Neuronal stem cell (in vitro differentiated cells): ENCODE results near the gene TMEM51.

Source experiments
- DNase-seq: peaks from one replicate; pipeline ENCODE4 v3.0.0-alpha.2; 2013; ENCODE audit warnings: low spot score
- H2AFZ ChIP-seq: one replicate; pipeline ENCODE4 v1.6.1; 2013; ENCODE audit warnings: mild to moderate bottlenecking, low read length, inconsistent platforms
- H2AK5ac ChIP-seq: 2 replicates; pipeline ENCODE4 v1.6.1; 2013; ENCODE audit warnings: low read depth, mild to moderate bottlenecking, inconsistent platforms, low read length, moderate library complexity, mixed read lengths
- H2BK120ac ChIP-seq: 2 replicates; pipeline ENCODE4 v1.6.1; 2013; ENCODE audit warnings: low read depth, mild to moderate bottlenecking, inconsistent platforms, low read length, moderate library complexity, mixed read lengths
- H2BK12ac ChIP-seq: one replicate; pipeline ENCODE4 v1.6.1; 2013; ENCODE audit warnings: low read length, inconsistent platforms
- H2BK15ac ChIP-seq: 2 replicates; pipeline ENCODE4 v1.6.1; 2013; ENCODE audit warnings: mild to moderate bottlenecking, low read length, inconsistent platforms, mixed read lengths
- H2BK5ac ChIP-seq: one replicate; pipeline ENCODE4 v1.6.1; 2013; ENCODE audit warnings: inconsistent platforms, mild to moderate bottlenecking, low read length, moderate library complexity
- H3K14ac ChIP-seq: one replicate; pipeline ENCODE4 v1.6.1; 2013; ENCODE audit warnings: low read length, inconsistent platforms
- H3K18ac ChIP-seq: 2 replicates; pipeline ENCODE4 v1.6.1; 2013; ENCODE audit warnings: low read length, inconsistent platforms
- H3K23ac ChIP-seq: 2 replicates; pipeline ENCODE4 v1.6.1; 2013; ENCODE audit warnings: low read depth, mild to moderate bottlenecking, mixed read lengths, low read length, inconsistent platforms; ENCODE audit not compliant: poor library complexity
- H3K27ac ChIP-seq: replicated peaks from 3 replicates; pipeline ENCODE4 v1.5.1; 2013; ENCODE audit warnings: low read length, inconsistent platforms
- H3K27me3 ChIP-seq, 3 experiments: 2 replicates each; pipeline ENCODE4 v1.6.1; 2013; ENCODE audit warnings: low read length in 3 of 3, mild to moderate bottlenecking in 2 of 3, inconsistent platforms in 1 of 3, low read depth in 1 of 3, mixed read lengths in 1 of 3, moderate library complexity in 1 of 3; ENCODE audit not compliant: control insufficient read depth in 3 of 3, insufficient read depth in 3 of 3
- H3K36me3 ChIP-seq, 2 donors: replicated peaks in 1 of 2; 2 replicates each; pipeline ENCODE4 v1.6.1; 2013; ENCODE audit warnings: low read length in 2 of 2; ENCODE audit not compliant: control insufficient read depth in 2 of 2, insufficient read depth in 2 of 2
- H3K4ac ChIP-seq: 2 replicates; pipeline ENCODE4 v1.6.1; 2013; ENCODE audit warnings: inconsistent platforms, mild to moderate bottlenecking, low read length, moderate library complexity
- H3K4me1 ChIP-seq, 2 donors: 1 replicate in 1 of 2; 2 replicates in 1 of 2; pipeline ENCODE4 v1.6.1; 2013; ENCODE audit warnings: low read length in 2 of 2, low read depth in 1 of 2; ENCODE audit not compliant: control insufficient read depth in 2 of 2, insufficient read depth in 1 of 2
- H3K4me2 ChIP-seq: one replicate; pipeline ENCODE4 v1.6.1; 2013; ENCODE audit warnings: mild to moderate bottlenecking, low read length, inconsistent platforms; ENCODE audit not compliant: insufficient read depth, poor library complexity, severe bottlenecking
- H3K4me3 ChIP-seq, 2 donors: 2 replicates each; pipeline ENCODE4 v1.5.1; 2013; ENCODE audit warnings: low read length in 2 of 2, mild to moderate bottlenecking in 2 of 2, inconsistent platforms in 1 of 2, moderate library complexity in 1 of 2
- H3K79me1 ChIP-seq: one replicate; pipeline ENCODE4 v1.6.1; 2013; ENCODE audit warnings: low read depth, mild to moderate bottlenecking, inconsistent platforms, low read length, moderate library complexity
- H3K9ac ChIP-seq: one replicate; pipeline ENCODE4 v1.6.1; 2013; ENCODE audit warnings: mild to moderate bottlenecking, low read depth, low read length, inconsistent platforms; ENCODE audit not compliant: poor library complexity
- H3K9me3 ChIP-seq, 2 donors: replicated peaks in 1 of 2; 2 replicates each; pipeline versions ENCODE3 to v1.6.1; 2013; ENCODE audit warnings: low read length in 2 of 2, mild to moderate bottlenecking in 2 of 2, inconsistent platforms in 1 of 2, low read depth in 1 of 2, mixed read lengths in 1 of 2, moderate library complexity in 1 of 2; ENCODE audit not compliant: control insufficient read depth in 2 of 2, insufficient read depth in 1 of 2
- H4K8ac ChIP-seq: one replicate; pipeline ENCODE4 v1.6.1; 2013; ENCODE audit warnings: low read depth, mild to moderate bottlenecking, inconsistent platforms, low read length, moderate library complexity
- H4K91ac ChIP-seq: one replicate; pipeline ENCODE4 v1.6.1; 2013; ENCODE audit warnings: low read length, low read depth, mild to moderate bottlenecking, inconsistent platforms; ENCODE audit not compliant: poor library complexity
- WGBS, 2 donors: extraction: QIAGEN DNeasy Blood & Tissue Kit; methylation state at CpG; one replicate each; pipeline ENCODE4 v1.1.7; 2013; ENCODE audit warnings: missing lambda C conversion rate in 2 of 2, mixed read lengths in 1 of 2; ENCODE audit not compliant: insufficient read length in 2 of 2, insufficient replicate concordance in 1 of 2; ENCODE audit errors: extremely low coverage in 2 of 2; 5-methylcytosine and 5-hydroxymethylcytosine counted together

Gene TMEM51

DNA sequence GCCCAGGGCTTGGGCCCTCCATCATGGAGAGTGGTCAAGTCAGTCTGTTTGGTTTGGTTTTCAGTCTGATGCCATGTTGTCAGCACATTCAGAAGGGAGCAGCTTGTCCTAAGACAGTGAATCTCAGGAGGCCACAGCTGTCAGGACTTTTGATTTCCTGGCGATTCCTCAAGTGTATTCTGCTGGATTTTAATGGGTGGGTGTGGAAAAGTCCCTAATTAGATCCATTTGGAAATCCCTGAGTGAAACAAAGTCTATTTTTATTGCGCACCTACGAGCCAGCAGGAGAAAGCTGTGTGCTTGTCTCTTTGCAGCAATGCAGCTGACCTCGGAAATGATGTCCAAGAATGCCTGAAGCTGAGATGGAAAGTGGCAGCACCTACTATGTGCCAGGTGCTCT lies 71.9 kb downstream of the TMEM51 start:
- no peak overlapping the region for H3K4me2 ChIP-seq
- H3K23ac ChIP-seq: no peak overlapping the region
- no CpG with 5 or more reads among the region's 4 CpGs for WGBS, 2 donors
- H2BK120ac ChIP-seq: no peak overlapping the region
- H3K27me3 ChIP-seq: no peaks in the 10 kb centered on the region
- no peak overlapping the region for H3K27ac ChIP-seq
- peaks cover 6 to 10% of the 10 kb centered on the region in 2 donors for H3K4me1 ChIP-seq
- no peak overlapping the region for H2BK15ac ChIP-seq
- H3K36me3 ChIP-seq: no peaks in the 10 kb centered on the region
- peak overlapping the region; percentile 59 for H2AK5ac ChIP-seq
- no peak overlapping the region for H3K9ac ChIP-seq
- no peaks in the 10 kb centered on the region for H3K9me3 ChIP-seq
- H3K14ac ChIP-seq: no peak overlapping the region
- peak overlapping the region; percentile 23 for H3K18ac ChIP-seq
- no peak overlapping the region for H4K91ac ChIP-seq
- H2BK12ac ChIP-seq: no peak overlapping the region
- H3K4me3 ChIP-seq: no peak overlapping the region
- no peak overlapping the region for H2BK5ac ChIP-seq
- DNase-seq: no peak
- H3K79me1 ChIP-seq: no peaks in the 10 kb centered on the region
- H2AFZ ChIP-seq: no peak overlapping the region
- no peak overlapping the region for H3K4ac ChIP-seq
- H4K8ac ChIP-seq: no peak overlapping the region

GRCh38 chr1:15226388-15227255 lies 73.1 kb downstream of the TMEM51 start:
- no peaks in the 10 kb centered on the region for H3K27me3 ChIP-seq
- no peak overlapping the region for H2BK5ac ChIP-seq
- DNase-seq: no peak
- peaks cover 6 to 10% of the 10 kb centered on the region in 2 donors for H3K4me1 ChIP-seq
- H2BK12ac ChIP-seq: peak overlapping the region; percentile 24
- no peaks in the 10 kb centered on the region for H3K79me1 ChIP-seq
- peak overlapping the region; percentile 22 for H2AK5ac ChIP-seq
- no CpG with 5 or more reads among the region's 17 CpGs for WGBS, 2 donors
- no peak overlapping the region for H3K4me3 ChIP-seq
- no peak overlapping the region for H3K4ac ChIP-seq
- no peak overlapping the region for H3K23ac ChIP-seq
- H3K36me3 ChIP-seq: no peaks in the 10 kb centered on the region
- H3K18ac ChIP-seq: peak overlapping the region; percentile 59
- peak overlapping the region; percentile 3 for H2BK15ac ChIP-seq
- H2AFZ ChIP-seq: no peak overlapping the region
- H3K4me2 ChIP-seq: no peak overlapping the region
- H3K9ac ChIP-seq: no peak overlapping the region
- H3K27ac ChIP-seq: no peak overlapping the region
- peak overlapping the region; percentile 16 for H2BK120ac ChIP-seq
- no peaks in the 10 kb centered on the region for H3K9me3 ChIP-seq
- no peak overlapping the region for H3K14ac ChIP-seq
- H4K91ac ChIP-seq: peak overlapping the region; percentile 66
- H4K8ac ChIP-seq: no peak overlapping the region

- H2AFZ ChIP-seq: no peak overlapping the region
- no peak overlapping the region for H3K4me3 ChIP-seq
- no peaks in the 10 kb centered on the region for H3K9me3 ChIP-seq
- no peak overlapping the region for H3K18ac ChIP-seq
- H2BK15ac ChIP-seq: no peak overlapping the region
- no peak overlapping the region for H3K4me2 ChIP-seq
- no peak overlapping the region for H4K91ac ChIP-seq
- H3K27ac ChIP-seq: no peak overlapping the region
- no peak overlapping the region for H2BK120ac ChIP-seq
- peaks cover 4 to 6% of the 10 kb centered on the region in 2 donors for H3K4me1 ChIP-seq
- H4K8ac ChIP-seq: no peak overlapping the region
- H3K23ac ChIP-seq: no peak overlapping the region
- whole genome bisulfite sequencing, 2 donors: no CpG with 5 or more reads among the region's 4 CpGs
- H2BK12ac ChIP-seq: no peak overlapping the region
- no peaks in the 10 kb centered on the region for H3K79me1 ChIP-seq
- H3K27me3 ChIP-seq: no peaks in the 10 kb centered on the region
- no peak for DNase-seq
- H3K4ac ChIP-seq: no peak overlapping the region
- no peak overlapping the region for H2BK5ac ChIP-seq
- no peak overlapping the region for H2AK5ac ChIP-seq
- H3K36me3 ChIP-seq: no peaks in the 10 kb centered on the region
- H3K9ac ChIP-seq: no peak overlapping the region
- no peak overlapping the region for H3K14ac ChIP-seq
Measured at GRCh38 chr1:15229707-15230131, 76.2 kb downstream of the TMEM51 start.

DNA sequence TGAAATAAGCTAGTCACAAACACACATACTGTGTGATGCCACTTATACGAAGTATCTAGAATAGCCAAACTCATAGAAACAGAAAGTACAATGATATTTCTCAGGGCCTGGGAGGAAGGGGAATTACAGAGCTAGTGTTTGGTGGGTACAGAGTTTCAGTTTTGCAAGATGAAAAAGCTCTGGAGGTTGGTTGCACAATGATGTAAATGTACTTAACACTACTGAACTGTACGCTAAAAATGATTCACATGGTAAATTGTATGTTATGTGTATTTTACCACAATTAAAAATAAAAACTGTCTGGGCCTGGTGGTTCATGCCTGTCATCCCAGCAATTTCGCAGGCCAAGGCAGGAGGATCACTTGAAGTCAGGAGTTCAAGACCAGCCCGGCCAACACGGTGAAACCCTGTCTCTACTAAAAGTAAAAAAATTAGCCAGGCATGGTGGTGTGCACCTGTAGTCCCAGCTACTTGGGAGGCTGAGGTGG lies 78.2 kb downstream of the TMEM51 start:
- DNase-seq: no peak
- Histone ChIP-seq H4K8ac (no peak overlapping the region), H2AK5ac (no peak overlapping the region), H3K23ac (no peak overlapping the region), H3K36me3 (no peaks in the 10 kb centered on the region), H2AFZ (no peak overlapping the region), H4K91ac (no peak overlapping the region), H3K4me2 (no peak overlapping the region), H3K79me1 (no peaks in the 10 kb centered on the region), H3K4me1 (peaks cover 0 to 5% of the 10 kb centered on the region in 2 donors), H2BK12ac (no peak overlapping the region), H3K4me3 (no peak overlapping the region), H3K14ac (no peak overlapping the region), H3K9me3 (peaks cover 0 to 3% of the 10 kb centered on the region in 2 donors), H2BK120ac (no peak overlapping the region), H3K27ac (no peak overlapping the region), H2BK5ac (no peak overlapping the region), H3K27me3 (no peaks in the 10 kb centered on the region), H3K4ac (no peak overlapping the region), H3K9ac (no peak overlapping the region), H2BK15ac (no peak overlapping the region), H3K18ac (no peak overlapping the region)
- WGBS, 2 donors: no CpG with 5 or more reads among the region's 5 CpGs
